GM20000 (cell line): Measurements from ENCODE around the gene TGM3.

Experiments used
- DNase-seq: peaks from one replicate; pipeline ENCODE4 v3.0.0; 2012; ENCODE audit warnings: low spot score
- CTCF ChIP-seq: IDR thresholded peaks from 2 replicates; pipeline ENCODE4 v1.5.1; 2012; ENCODE audit warnings: mild to moderate bottlenecking, control low read depth; ENCODE audit errors: extremely low read depth, missing control alignments

Gene TGM3

GRCh38 chr20:2330090-2330695 lies 34.4 kb downstream of the TGM3 start:
- no peak for TF ChIP-seq CTCF
- DNase-seq, result no peak

DNA sequence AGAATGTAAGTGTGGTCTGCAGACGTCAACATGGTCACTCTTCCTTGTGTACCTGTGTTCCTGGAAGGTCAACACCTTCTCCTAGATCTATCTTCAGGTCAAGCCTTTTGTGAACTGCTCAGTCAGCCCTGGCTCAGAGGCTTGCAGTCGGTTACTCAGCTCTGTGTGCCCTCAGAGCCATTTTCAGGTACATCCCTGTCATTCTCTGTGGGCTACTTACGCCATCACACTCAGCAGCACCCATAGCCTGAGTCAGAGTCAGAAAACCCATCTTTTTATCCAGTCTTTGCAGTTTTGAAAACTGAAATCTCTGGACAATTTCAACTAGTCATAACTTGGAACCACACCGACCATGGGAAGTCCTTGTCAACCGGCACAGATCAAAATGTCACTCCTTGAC lies 35.3 kb downstream of the TGM3 start:
- no peak for DNase-seq
- no peak for TF ChIP-seq CTCF

DNA sequence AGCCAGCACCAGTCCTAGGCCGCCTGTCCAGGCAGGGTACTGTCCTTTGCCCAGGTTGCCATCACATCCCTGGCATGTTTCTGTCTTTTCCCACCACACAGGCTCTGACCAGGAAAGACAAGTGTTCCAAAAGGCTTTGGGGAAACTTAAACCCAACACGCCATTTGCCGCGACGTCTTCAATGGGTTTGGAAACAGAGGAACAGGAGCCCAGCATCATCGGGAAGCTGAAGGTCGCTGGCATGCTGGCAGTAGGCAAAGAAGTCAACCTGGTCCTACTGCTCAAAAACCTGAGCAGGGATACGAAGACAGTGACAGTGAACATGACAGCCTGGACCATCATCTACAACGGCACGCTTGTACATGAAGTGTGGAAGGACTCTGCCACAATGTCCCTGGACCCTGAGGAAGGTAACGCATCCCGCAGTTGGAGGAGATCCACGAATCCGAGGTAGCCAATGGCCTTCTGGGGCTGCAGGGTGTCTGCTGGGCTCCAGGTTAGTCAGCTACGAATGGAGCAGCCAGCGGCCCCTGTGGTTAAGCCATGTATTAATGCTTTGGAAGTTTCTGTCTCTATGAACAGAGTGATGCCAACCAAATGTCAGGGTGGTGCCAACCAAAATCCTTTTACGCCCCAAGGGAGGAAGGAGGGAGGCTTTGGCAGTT lies 36.2 kb downstream of the TGM3 start:
- no peak for TF ChIP-seq CTCF
- no peak for DNase-seq

DNA sequence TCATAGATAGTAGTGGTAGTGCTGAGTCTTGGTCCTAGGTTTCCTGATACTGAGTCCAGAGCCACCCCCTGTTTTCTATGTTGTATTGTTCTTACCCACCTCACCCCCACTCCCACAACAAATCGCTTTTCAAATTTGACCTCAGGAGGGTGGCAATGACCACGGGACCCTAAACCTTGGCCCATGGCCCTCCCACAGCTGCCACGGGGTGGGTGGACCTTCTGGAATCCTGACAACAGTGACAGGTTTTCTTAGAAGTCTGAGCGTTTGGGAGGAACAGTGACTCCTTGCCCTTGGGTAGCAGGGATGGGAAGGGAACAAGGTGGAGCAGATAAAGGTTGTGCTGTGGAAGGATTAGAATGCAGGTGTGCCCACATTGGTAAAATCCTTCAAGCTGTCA lies 36.9 kb downstream of the TGM3 start:
- no peak for DNase-seq

DNA sequence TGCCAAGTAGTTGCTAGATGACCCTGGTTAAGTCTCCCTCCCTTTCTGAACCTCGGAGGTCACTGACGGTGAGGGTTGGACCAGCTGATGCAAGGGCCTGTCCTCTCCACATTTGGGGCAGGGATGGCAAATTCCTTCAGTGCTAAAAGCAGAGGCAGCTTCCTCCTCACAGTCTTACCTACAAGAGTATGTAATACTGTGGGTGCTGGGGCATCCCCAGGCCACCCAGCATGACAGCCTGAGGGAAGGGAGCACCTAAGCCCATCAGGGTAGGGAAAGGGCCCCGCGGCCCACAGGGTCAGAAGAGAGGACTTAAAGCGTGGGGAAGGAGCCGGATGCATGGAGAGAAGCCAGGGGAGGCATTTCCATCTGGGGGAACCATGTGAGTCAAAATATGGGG lies 38.0 kb downstream of the TGM3 start:
- no peak for TF ChIP-seq CTCF
- DNase-seq, result no peak

More for the DNA sequence above, 36.9 kb downstream of the TGM3 start:
- no peak for TF ChIP-seq CTCF

- no peak for TF ChIP-seq CTCF
- DNase-seq, result no peak
Measured at GRCh38 chr20:2335096-2335870, 39.5 kb downstream of the TGM3 start.

- TF ChIP-seq CTCF, result no peak
- DNase-seq, result no peak
Measured at GRCh38 chr20:2336471-2336870, 40.7 kb downstream of the TGM3 start.
